D721Med (cell line): ENCODE data around the gene KRT7.

Experiments used
- DNase-seq: peaks from one replicate; pipeline ENCODE4 v3.0.0; 2011; ENCODE audit warnings: low spot score; ENCODE audit not compliant: insufficient read length
- FAIRE-seq: peaks from 2 replicates; lab custom pipeline; 2011; peaks lifted over from hg19 to GRCh38; lab: Jason Lieb, UNC
- CTCF ChIP-seq: IDR thresholded peaks from 2 replicates; pipeline ENCODE4 v1.5.1; 2012; ENCODE audit warnings: mild to moderate bottlenecking, control low read depth; ENCODE audit not compliant: insufficient read depth; ENCODE audit errors: missing control alignments

Gene KRT7

GRCh38 chr12:52213564-52214420 lies 19.3 kb upstream of the KRT7 start:
- peak; percentile 84 for DNase-seq
- peak; percentile 86 for TF ChIP-seq CTCF
- FAIRE-seq, result no peak

GRCh38 chr12:52214421-52214802 lies 18.6 kb upstream of the KRT7 start:
- no peak for FAIRE-seq
- no peak for TF ChIP-seq CTCF

DNA sequence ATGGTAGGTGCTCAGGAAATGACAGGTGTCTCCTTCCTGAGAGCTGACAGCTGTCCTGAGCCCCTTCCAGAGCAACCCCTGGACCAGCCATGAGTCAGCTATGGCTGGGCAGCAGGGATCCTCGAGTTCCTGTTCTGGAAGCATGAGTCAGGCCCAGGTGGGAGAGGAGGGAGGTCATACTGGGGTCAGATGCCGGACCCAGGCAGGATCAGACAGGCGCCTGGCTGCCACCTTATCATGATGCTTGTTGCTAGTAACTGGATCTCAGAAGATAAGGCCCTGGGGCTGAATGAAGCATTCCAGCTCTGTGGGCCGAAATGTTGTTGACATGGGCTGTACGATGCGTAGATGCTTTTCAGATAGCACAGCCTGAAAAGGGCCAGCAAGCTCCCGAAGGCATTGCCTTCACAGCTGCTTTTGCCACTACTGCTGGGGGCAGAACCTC lies 17.4 kb upstream of the KRT7 start:
- FAIRE-seq (no peak), DNase-seq (no peak)
- TF ChIP-seq CTCF, result no peak

More at GRCh38 chr12:52214421-52214802, 18.6 kb upstream of the KRT7 start:
- DNase-seq, result no peak

- FAIRE-seq (no peak), DNase-seq (no peak)
- no peak for TF ChIP-seq CTCF
Observed at GRCh38 chr12:52216100-52216499, 16.9 kb upstream of the KRT7 start.

GRCh38 chr12:52216807-52217206 lies 16.2 kb upstream of the KRT7 start:
- no peak for TF ChIP-seq CTCF
- DNase-seq (no peak), FAIRE-seq (no peak)

DNA sequence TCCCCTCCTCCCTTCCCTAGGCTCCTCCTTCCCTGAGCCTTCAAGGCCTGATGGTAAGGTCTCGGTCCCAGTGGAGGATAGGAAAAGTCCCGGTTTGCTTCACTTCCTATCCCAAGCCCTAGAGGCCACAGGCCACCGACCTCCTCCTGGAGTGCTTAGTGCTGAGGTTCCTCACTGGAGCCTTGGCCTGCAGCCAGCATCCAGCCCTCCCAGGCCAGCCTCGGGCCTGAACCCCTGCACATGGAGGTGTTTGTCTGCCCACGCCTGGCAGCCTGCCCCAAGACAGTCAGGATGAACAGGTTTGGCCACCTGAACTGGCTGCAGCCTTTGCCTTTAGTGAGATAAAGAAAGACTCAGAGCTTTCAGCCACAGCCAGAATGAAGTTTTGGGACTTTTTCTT lies 15.8 kb upstream of the KRT7 start:
- TF ChIP-seq CTCF, result no peak
- FAIRE-seq, result no peak
- no peak for DNase-seq

GRCh38 chr12:52218001-52218400 lies 15.0 kb upstream of the KRT7 start:
- FAIRE-seq, result no peak
- no peak for DNase-seq
- no peak for TF ChIP-seq CTCF
